ENCODE results near the gene SALL1.

The SALL1 gene

DNA sequence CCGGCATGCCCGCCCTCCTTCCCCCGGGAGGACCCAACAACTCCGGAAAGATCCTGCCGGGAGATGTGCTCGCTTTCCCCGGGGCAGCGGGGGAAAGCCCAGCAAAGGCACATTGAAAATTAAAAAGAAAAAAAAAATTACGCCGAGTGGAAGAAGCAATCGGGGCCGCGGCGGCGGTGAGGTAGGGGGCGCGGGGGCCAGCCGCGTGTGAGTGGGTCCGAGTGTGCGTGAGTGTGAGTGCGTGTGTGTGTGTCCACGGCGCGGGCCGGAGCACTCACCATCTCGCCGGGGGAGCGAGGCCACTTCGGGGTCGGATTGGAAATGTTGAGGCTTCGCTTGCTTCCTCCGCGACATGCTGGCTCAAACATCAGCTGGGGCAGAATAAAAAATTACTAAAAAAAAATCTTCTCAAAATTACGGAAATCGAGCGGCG lies at the start of gene SALL1:
TSS of gene SALL1 (minus strand) at position 383 of the 433 bp plus-strand sequence. CDS start at position 354, 29 bp downstream.
- DNase-seq: no peak

GRCh38 chr16:51200793-51201192 lies 49.7 kb upstream of the SALL1 start:
- DNase-seq: no peak

- no peak for DNase-seq
These were observed 47.1 kb upstream of the SALL1 start for GRCh38 chr16:51197953-51198748.

DNA sequence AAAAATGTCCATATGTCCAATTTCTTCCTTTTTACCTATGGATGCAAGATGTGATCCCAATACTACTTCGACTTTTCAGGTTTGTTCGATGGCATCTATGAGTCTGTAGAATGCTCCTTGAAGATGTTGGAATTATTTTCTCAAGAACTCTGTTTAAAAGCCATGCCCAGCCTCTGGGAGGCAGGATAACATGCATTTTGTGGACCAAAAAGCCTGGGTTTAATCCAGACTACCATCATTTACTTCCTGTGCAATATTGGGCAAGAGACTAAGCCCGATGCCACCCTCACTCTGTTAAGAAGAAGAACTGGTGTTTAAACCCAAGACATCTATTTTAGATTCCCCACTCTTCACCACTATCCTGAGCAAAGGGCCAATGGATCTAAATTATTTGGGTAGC lies 42.8 kb upstream of the SALL1 start:
- no peak for DNase-seq

GRCh38 chr16:51184702-51185433 lies 33.8 kb upstream of the SALL1 start:
- no peak for DNase-seq

DNA sequence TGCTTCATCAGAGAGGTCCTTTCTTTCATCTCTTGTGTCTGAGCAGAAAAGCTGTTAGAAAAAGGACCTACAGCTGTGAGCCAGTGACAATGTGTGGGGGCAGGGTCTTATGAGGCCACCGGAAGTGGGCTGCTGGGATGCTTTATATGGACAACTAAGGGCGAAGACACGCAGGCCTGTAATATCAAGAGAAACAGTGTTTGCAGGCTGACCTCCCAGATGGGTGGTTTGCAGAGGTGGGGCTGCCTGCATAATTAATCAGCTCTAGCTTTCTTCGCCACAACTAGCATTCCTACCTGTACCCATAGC lies 30.4 kb upstream of the SALL1 start:
- no peak for DNase-seq

- DNase-seq: no peak
These were observed 29.8 kb upstream of the SALL1 start for GRCh38 chr16:51180719-51181502.

GRCh38 chr16:51175081-51175480 lies 24.0 kb upstream of the SALL1 start:
- DNase-seq: no peak

DNA sequence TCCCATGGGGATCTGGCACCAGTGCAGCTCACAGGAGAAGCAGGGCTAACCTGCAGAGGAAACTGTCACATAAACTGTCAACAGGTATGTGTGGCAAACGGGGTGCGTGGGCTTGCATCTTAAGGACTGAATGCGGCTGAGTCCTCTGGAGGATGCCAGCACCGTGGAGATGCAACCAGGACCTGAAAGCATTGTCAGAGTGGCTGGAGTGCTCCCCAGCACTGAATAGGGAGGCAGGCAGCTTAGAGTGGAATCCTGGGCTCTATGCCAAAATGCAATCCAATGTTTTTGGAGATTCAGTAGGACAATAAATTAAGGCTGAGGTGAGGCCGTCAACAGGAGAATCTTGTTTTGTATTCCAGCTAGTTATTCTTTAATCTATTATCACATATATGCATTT lies 21.3 kb upstream of the SALL1 start:
- DNase-seq: no peak

DNA sequence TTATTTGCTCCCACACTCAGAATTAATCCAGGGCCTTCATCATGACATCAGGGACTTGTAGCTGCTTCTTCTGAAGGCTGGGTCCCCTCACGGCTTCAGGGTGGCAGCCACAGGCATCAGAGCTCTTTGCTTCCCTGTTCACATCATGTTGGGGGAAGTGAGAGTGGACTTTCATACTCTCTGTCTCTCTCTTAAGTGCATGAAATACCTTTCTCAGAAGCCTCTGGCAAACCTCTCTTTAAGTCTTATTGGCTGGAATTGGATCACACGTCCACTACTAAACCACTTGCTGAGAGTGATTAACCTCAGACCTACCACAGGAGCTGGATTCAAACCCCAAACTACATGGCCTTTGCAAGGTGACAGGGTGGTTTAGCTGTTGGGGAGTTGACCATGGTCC lies 17.7 kb upstream of the SALL1 start:
- DNase-seq: no peak

- no peak for DNase-seq
These were observed 16.3 kb upstream of the SALL1 start for GRCh38 chr16:51167170-51167895.

DNA sequence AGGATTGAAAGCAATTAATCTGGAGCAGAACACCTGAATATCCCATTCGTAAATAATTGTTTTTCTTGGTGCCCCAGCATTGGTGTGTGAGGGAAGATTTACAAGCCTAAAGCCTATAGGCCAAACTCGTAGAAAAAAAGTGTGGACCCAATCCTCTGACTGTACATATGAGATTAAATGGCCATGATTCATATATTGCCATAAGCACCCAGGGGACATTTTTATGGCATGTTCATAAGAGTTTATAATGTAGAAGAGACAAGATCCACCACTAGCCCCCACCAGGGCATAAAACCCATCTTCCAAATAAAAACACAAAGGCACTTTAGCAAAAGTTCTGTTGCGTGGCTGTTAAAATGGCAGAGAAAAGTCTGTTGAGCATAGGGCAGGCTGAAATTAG lies 15.5 kb upstream of the SALL1 start:
- DNase-seq: no peak

- DNase-seq: no peak
These were observed 15.0 kb upstream of the SALL1 start for GRCh38 chr16:51166091-51166490.

DNA sequence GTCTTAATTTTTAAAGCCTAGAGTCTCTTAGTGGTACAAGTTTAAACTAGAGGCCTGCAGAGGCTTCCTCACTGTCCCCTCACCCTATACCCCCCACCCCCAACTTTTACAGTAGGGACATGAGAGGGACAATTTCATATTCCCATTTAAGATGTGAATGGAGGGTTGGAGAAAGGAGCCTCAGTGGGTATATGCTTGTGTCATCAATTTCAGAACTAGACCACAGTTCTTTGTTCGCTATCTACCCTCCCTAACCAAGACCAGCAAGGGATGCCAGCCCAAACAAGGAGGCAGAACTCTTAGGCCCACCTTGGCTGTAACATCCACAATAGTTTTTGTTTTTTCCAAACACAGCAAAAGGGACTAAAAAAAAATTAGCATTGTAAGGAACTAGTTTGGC lies 14.0 kb upstream of the SALL1 start:
- no peak for DNase-seq

DNA sequence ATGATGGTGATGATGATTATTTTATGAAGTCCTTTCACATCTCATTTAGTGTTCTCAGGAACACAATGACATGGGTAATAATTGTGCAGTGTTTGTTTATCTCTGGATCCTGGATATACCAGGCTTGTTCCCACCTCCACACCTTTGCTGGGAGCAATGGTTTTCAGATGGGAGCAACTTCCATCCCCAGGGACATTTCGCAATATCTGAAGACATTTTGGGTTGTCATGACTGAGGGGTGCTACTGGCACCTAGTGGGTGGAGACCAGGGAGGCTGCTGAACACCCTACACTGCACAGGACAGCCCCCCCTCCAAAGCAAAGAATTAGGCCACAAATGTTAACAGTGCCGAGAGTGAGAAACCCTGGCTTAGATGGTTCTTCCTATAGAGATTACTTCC lies 13.5 kb upstream of the SALL1 start:
- no peak for DNase-seq

- DNase-seq: no peak
These were observed 13.0 kb upstream of the SALL1 start for GRCh38 chr16:51163894-51164566.

- no peak for DNase-seq
These were observed 12.3 kb upstream of the SALL1 start for GRCh38 chr16:51163366-51163765.

GRCh38 chr16:51161440-51162195 lies 10.5 kb upstream of the SALL1 start:
- DNase-seq: no peak

DNA sequence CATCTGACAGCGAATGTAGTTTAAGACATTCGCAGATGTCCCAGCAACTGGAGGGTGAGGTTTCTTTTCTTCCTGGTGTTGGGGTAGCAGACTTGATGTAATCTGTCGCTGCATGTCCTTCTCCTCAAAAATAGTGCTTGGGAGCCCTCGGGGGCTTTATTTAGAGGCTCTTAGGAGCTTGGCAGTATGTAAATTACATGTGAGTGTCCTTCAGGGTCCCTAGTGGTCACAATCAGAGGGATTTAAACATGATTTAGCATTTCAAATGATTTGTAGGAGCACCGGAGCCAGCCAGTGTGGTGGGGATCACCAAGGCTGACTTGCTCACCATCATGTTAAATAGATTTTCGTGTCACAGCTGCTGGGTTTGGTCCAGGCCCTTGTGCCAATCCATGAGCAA lies 8.8 kb upstream of the SALL1 start:
- no peak for DNase-seq

DNA sequence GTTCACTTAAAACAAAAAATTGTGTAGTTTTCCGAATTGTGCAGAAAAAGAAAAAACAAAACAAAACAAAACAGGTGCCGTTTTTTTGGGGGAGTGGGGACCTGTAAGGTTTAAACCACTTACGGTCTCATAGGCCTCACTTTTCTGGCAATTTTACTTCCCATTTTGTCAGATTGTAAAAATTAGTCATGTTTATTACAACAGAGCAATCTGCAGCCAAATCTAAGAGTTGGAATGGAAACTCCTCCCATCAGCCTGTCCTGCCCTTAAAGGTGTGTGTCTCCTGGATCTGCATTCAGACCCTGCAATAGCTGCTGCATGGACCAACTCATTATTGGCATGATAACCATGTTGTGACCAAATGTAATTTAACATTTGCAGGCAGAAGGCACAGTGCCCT lies 8.2 kb upstream of the SALL1 start:
- no peak for DNase-seq

DNA sequence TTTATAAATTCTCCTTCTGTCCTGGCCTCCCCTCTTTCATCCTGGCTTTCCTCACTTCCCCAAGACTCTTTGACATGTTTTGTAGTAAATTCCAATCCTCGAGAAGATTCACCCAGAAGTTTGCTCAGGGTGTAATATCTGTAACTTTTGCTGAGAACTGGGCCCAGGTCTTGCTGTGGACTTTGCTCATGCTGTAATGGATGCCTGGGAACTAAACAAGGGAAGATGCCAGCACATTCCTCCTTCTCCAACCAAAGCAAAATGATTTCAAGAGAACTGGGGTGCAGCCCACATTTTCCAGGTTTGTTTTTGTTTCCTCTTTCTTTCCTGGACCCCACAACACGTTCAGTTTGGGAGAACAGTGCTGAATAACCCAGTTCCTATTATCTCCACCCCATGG lies 6.6 kb upstream of the SALL1 start:
- DNase-seq: no peak

DNA sequence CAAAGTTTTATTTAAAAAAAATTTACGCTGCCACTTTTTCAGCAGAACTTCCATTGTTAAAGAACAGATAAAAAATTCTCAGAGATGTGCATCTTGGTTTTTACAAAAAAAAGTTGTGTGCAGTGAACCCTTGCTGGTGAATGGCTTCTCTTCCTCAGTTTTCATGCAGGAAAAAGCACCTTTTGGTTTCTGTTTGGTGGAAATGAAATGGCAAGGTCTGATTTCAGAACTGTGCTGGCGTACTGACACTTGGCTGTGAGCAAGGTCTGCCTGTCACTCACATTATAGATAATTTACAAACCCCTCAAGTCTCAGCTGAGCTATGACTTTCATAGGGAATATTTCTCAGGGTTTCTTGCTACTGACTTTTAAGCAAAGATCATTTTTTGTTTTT lies 5.7 kb upstream of the SALL1 start:
- DNase-seq: no peak
